Gastrocnemius medialis (tissue), 4 donors: ENCODE data around the gene SOX11.

Source experiments
- CTCF ChIP-seq, 5 experiments: fragments of 450-650 bp in 3 of 5; fragments of 200-600 bp in 2 of 5; sonication (generic) in 2 of 5; IDR thresholded peaks in 4 of 5; conservative IDR thresholded peaks in 1 of 5; 1 replicate in 4 of 5; 2 replicates in 1 of 5; pipeline ENCODE4 v1.5.1; 2016 to 2019; ENCODE audit warnings: antibody characterized with exemption in 5 of 5, mild to moderate bottlenecking in 3 of 5, moderate library complexity in 3 of 5
- POLR2A ChIP-seq, 2 donors: fragments of 450-650 bp; IDR thresholded peaks; one replicate each; pipeline ENCODE4 v1.6.1; 2017; ENCODE audit warnings: antibody characterized with exemption in 2 of 2, mild to moderate bottlenecking in 2 of 2, moderate library complexity in 2 of 2

- TF ChIP-seq POLR2A (IDR thresholded peaks at IDR 0.05) (no peak), CTCF (IDR thresholded peaks at IDR 0.05 in 4 of 5, conservative IDR thresholded peaks at IDR 0.05 in 1 of 5) (no peak)
Observed at GRCh38 chr2:5661362-5661761, 30.8 kb upstream of the SOX11 start.
